H54 (cell line): Measurements from ENCODE around the gene PHOX2A.

Experiments
- DNase-seq: peaks from one replicate; pipeline ENCODE4 v3.0.0; 2011; ENCODE audit warnings: low spot score, mixed read lengths; ENCODE audit not compliant: insufficient read length
- FAIRE-seq: peaks from 3 replicates; lab custom pipeline; 2011; peaks lifted over from hg19 to GRCh38; lab: Jason Lieb, UNC
- POLR2A ChIP-seq: IDR thresholded peaks from 2 replicates; pipeline ENCODE4 v1.6.1; 2011; ENCODE audit warnings: low read depth, mild to moderate bottlenecking, low read length

Gene PHOX2A

DNA sequence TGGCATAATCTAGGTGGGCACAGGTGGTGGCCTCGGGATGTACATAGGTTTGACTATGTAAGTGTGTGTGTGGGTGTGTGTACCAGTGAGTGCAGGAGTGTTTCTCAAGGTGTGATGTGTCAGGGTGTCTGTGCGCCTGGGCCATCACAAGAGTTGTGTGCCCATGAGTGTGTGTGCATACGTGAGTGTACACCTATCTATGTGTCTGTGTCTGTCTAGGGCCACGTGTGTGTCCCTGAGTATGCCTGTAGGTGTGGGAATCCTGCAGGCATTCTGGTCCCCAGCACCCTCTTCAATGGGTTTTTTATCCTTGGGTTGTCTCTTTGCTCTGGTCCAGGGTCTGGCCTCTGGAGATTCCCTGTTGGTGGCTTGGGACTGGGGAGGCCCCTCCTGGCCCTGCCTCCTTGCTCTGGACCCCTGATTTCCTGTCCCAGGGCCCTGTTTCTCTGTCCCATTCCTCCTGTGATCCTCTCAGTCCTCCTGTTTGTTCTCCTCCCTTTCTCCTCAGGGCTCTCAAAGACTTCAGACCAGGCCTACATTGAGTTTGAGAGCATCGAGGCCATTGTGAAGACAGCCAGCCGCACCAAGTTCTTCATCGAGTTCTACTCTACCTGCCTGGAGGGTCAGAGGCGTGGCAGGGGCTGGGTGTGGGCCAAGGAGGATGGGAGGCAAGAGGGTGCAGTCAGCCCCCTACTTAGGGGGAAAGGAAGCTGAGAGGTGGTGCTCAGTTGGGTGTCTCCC, 10.0 kb downstream of the PHOX2A start:
- no peak for TF ChIP-seq POLR2A
- DNase-seq (no peak), FAIRE-seq (no peak)

DNA sequence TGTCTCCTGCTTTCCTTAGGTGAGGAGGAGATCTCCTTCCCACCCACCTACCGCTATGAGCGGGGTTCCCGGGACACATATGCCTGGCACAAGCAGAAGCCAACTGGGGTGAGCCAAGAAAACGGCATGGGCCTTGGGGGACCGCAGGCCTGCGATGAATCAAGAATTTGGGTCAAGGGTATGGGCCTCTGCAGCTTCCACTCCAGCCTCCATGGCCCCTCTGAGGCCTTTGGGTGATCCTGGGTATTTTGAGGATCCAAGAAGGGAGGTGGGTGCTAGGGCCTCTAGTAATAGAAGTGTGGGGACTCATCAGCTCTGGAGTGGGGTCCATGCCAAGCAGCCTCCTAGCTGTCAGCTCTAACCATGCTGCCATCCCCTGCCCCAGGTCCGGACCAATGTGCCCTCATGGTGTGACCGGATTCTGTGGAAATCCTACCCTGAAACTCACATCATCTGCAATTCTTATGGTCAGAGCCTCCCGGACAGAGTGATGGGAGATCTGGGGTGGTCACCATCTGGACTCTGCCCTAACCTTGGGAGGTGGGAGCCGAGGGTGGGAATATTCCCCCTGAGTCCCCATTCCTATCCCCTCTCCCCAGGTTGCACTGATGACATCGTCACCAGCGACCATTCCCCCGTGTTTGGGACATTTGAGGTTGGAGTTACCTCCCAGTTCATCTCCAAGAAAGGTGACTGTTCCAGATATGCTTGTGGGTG, 10.8 kb downstream of the PHOX2A start:
- no peak for TF ChIP-seq POLR2A
- DNase-seq (no peak), FAIRE-seq (no peak)

DNA sequence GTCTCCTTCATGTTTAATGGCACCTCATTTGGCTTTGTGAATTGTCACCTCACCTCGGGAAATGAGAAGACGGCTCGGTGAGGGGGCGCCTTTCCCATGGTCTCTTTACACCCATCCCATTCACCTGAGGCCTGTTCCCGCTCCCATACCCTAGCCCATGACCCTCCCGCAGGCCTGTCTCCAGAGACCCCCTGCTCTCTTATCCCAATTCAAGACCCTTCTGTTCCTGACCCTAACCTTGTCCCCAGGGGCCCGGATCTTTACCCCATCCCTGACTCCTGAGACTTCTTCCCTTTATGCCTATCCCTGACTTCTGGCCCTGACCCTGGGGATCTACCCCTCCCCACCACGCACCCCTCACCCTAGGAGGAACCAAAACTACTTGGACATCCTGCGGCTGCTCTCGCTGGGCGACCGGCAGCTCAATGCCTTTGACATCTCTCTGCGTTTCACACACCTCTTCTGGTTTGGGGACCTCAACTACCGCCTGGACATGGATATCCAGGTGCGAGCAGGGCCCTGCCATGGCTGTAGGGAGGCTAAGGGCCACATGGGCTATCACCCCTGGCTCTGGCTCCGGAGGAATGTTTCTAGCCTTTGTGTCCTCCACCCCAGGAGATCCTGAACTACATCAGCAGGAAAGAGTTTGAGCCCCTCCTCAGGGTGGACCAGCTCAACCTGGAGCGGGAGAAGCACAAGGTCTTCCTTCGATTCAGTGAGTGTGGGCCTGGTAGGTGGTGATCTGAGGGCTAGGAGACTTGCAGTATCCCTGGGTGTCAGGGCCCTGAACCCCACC, 11.5 kb downstream of the PHOX2A start:
- TF ChIP-seq POLR2A: no peak
- DNase-seq (no peak), FAIRE-seq (no peak)

DNA sequence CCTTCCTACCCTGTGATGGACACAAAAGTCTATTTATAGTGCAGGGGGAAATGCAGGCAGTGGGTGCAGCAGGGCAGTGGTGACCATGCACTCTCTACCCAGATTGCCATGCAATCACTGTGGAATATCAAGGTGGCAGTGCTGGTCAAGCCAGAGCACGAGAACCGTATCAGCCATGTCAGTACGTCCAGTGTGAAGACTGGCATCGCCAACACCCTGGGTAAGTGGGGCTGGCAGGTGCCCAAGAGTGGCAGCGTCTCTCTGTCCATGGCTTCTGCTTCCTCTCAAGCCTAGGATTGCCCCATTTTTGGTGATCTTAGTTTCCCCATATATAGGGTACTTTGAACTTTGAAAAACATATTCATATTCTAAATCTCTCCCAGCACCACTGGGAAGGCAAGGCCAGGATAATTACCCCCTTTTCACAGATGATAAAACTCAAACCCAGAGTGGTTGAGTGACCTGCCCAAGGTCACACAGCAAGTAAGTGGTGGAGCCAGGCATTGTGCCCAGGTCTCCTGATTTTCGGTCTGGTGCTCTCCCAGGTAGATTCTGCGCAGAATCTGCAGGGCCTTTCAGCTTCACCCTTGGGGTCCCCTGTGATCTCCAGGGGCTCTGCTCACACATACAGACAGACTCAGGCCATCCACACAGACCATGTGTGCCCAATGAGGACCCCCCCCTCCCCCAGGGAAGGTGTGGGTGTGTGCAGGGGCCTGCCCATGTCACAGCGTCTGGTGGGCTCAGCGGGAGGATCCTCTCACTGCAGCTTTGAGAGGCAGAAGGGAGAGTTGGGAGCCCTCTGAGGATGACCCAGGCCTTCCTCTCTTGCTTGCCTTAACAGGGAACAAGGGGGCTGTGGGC, 12.3 kb downstream of the PHOX2A start:
- FAIRE-seq: no peak
- no peak for DNase-seq
- TF ChIP-seq POLR2A: no peak

DNA sequence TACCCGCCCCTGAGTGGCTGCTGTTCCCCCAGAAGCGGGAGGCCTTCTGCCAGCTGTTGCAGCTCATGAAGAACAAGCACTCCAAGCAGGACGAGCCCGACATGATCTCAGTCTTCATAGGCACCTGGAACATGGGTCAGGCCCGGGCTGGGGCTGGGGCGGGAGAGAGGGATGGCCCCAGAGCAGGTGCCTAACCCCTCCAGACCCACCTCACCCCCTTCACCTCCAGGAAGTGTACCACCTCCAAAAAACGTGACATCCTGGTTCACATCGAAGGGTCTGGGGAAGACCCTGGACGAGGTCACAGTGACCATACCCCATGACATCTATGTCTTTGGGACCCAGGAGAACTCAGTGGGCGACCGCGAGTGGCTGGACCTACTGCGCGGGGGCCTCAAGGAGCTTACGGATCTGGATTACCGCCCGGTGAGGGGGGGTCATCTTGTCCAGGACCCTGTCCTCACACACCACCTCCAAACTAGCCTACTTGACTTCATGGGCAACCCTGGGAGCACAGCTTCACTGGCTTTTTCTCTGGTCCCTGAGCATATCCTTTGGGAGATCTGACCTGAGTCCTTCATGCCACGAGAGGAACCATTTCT, 13.1 kb downstream of the PHOX2A start:
- TF ChIP-seq POLR2A: no peak
- DNase-seq (no peak), FAIRE-seq (no peak)

DNA sequence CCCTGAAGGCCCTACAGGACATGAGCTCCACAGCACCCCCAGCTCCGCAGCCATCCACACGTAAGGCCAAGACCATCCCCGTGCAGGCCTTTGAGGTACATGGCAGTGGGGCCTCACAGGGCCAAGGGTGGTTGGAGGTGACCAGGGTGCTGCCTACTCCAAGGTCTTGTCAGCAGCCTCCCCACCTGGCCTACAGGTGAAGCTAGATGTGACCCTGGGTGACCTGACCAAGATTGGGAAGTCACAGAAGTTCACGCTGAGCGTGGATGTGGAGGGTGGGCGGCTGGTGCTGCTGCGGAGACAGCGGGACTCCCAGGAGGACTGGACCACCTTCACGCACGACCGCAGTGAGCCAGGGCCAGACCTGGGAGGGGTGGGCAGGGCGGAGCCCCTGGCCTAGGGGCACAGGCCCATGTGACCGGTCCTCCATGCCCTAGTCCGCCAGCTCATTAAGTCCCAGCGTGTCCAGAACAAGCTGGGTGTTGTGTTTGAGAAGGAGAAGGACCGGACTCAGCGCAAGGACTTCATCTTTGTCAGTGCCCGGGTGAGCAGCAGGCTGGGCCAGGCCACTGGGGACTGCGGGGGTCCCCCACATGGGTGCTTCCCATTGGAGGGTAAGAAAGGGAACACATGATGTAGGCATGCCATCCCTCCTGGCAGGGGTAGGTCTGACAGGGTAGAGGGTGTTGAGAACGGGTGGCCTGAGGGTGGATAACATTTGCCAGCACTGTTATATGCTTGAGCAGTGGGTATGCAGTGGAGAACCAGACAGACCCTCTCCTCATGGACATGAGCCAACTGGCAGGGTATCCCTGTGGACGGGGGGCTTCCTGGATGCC, 13.8 kb downstream of the PHOX2A start:
- TF ChIP-seq POLR2A: no peak
- no peak for DNase-seq
- no peak for FAIRE-seq

DNA sequence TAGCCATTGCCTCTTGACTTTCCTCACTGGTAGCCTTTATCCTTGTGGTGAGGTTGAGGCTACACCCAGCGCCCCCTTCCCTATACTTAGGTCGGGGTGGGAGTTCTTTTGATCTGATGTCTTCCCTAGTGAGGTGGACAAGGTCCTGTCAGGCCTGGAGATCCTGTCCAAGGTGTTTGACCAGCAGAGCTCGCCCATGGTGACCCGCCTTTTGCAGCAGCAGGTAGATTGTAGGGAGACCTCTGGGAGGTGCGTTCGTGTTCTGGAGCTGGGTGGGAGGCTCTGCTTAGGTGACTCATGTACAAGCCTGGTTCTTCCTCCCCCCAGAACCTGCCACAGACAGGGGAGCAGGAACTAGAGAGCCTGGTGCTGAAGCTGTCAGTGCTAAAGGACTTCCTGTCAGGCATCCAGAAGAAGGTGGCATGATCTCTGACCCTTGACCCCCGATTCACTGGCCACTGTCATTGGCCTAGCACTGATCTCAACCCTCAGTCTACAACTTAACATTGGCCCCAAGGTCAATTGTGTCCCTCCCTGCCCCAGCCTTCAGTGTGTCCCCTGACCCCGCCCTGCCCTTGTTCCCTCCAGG, 14.5 kb downstream of the PHOX2A start:
- DNase-seq (no peak), FAIRE-seq (no peak)
- TF ChIP-seq POLR2A: no peak

DNA sequence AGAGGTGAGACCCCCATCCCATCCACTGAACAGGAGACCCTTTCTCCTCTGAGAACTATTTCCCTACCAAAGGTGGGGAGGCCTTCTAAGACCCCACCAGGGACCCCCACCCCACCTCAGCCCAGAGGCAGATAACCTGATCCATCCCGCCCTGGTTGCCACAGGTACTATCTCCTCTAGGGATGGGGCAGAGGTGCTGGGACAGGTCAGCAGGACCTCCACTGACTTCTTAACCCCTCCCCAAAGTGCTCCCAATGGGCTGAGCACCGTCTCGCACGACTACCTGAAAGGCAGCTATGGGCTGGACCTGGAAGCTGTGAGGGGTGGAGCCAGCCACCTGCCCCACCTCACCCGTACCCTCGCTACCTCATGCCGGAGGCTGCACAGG, 15.1 kb downstream of the PHOX2A start:
- FAIRE-seq (no peak), DNase-seq (no peak)
- no peak for TF ChIP-seq POLR2A

DNA sequence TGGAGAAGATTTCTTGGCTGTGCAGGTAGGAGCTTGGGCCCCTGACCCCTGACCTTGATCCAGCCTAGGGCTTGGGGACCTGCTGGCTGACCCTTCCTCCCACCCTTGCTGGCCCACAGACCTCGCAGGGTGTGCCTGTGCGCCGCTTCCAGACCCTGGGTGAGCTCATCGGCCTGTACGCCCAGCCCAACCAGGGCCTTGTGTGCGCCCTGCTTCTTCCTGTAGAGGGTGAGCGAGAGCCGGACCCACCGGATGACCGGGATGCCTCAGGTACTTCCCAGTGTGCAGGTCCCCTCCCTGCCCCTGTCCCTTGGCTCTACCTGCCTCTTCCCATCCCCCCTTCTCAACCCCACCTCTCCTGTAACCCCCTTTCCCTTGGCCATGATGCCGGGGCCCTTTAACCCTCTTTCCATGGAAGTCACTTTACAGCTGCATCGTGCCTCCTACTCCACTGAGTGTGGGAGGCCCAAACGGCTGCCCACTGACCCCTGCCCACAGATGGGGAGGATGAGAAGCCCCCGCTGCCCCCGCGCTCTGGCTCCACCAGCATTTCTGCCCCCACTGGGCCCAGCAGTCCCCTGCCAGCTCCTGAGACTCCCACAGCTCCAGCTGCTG, 15.6 kb downstream of the PHOX2A start:
- TF ChIP-seq POLR2A: no peak
- FAIRE-seq (no peak), DNase-seq (no peak)

DNA sequence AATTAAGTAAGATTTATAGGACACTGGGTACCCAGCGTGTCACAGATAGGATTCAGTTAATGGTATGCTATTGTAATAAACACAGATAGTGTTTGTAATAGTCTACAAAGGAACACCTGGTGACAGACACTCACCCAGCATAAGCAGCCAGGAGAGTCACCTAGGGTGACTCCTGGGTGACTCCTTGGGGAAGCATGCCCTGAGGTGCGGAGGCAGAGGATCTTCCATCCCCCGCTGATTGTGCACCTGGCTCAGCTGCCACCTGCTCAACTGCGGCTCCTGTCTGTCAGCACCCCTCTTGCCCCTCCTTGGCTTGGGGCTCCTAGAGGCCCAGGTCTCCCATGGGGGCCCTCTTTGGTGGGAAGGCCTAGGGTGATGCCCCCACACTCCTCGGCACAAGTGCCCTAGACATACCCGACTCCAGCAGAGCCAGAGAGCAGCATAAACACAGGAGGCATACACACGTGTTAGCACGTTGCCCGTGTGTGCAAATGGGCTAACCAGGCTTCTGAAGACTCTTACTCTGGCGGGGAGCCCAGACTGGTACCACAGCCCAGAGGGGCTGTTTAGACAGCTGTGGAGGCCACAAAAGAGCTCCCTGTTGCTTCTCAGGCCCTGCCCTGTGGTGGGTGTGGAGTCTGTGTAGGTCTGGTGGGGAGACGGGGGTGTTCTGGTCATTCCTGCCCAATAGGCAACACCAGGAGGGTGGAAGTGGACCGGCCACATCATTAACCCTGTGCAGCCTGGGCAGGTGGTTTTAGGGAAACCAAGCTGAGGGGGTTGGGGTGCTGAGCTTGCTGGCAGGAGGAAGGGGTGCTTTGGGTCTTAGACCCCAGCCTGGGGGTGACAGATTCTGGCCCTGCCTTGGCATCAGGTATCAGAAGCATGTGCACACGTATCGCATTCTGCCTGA, 16.4 kb downstream of the PHOX2A start:
- DNase-seq: no peak
- no peak for TF ChIP-seq POLR2A
- no peak for FAIRE-seq
